NB4 (cell line): ENCODE data around the gene UNC45B.
"Not testable (repeated sequence)": the region's sequence is repeated elsewhere in the genome, so short reads cannot be mapped to it uniquely, and the experiment has no call there.

Source experiments
- MAX ChIP-seq: IDR thresholded peaks from 2 replicates; pipeline ENCODE4 v1.6.1; 2011; ENCODE audit warnings: low read depth, low read length
- POLR2A ChIP-seq: IDR thresholded peaks from 2 replicates; pipeline ENCODE4 v1.6.1; 2011; ENCODE audit warnings: mild to moderate bottlenecking; ENCODE audit not compliant: insufficient read length; ENCODE audit errors: extremely low read depth
- TF ChIP-seq, protein P1 (sequence below): IDR thresholded peaks from one replicate; pipeline ENCODE4 v1.5.1; 2012; ENCODE audit warnings: low read depth, low read length

GRCh38 chr17:35151080-35151479 lies 3.5 kb downstream of the UNC45B start:
- TF ChIP-seq MAX, POLR2A: not testable (repeated sequence)
- TF ChIP-seq, protein P1, sequence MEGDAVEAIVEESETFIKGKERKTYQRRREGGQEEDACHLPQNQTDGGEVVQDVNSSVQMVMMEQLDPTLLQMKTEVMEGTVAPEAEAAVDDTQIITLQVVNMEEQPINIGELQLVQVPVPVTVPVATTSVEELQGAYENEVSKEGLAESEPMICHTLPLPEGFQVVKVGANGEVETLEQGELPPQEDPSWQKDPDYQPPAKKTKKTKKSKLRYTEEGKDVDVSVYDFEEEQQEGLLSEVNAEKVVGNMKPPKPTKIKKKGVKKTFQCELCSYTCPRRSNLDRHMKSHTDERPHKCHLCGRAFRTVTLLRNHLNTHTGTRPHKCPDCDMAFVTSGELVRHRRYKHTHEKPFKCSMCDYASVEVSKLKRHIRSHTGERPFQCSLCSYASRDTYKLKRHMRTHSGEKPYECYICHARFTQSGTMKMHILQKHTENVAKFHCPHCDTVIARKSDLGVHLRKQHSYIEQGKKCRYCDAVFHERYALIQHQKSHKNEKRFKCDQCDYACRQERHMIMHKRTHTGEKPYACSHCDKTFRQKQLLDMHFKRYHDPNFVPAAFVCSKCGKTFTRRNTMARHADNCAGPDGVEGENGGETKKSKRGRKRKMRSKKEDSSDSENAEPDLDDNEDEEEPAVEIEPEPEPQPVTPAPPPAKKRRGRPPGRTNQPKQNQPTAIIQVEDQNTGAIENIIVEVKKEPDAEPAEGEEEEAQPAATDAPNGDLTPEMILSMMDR: not testable (repeated sequence)
